GM10266 (cell line): ENCODE results near the gene STARD3.

Source experiments
- DNase-seq: peaks from one replicate; pipeline ENCODE4 v3.0.0; 2012; ENCODE audit errors: extremely low spot score
- TF ChIP-seq, protein P1 (sequence below): IDR thresholded peaks from 2 replicates; pipeline ENCODE4 v1.5.1; 2012; ENCODE audit warnings: mild to moderate bottlenecking, low read depth; ENCODE audit not compliant: control insufficient read depth, insufficient read depth; ENCODE audit errors: missing control alignments

The STARD3 gene

DNA sequence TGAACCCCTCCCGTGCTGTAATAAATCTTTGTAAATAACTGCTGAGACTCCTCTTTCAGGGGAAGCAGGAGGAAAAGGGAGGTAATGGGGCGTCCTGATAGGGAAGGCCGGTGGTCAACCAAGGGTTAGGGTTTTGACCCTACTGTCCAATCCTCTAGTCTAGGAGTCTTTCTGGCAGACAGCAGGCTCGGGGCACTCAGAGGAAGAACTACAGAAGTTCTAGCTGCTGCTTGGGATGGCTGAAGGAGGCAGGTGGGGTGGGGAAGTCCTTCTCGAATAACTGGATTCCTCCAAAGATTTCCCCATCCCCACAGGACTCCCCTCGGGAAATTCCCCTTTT lies 387 bp upstream of the STARD3 start:
- DNase-seq: no peak

DNA sequence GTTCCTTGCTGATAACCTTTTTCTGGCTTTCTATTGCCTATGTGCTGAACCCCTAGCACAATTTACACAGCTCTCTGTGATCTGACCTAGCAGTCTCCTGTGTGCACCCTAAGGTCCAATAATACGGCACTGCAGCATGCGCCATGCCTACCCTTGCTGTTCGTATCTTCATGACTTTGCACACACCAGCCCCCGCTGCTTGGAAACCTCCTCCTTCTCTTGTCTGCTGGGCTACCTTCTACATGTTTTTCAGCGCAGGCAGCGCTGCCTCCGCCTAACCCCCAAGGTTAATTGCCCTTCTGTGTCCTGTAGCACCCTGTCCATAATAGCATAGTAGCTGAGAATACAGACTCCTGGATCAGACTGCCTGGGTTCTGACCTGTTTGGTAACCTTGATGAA lies 1.4 kb downstream of the STARD3 start:
- TF ChIP-seq, protein P1, sequence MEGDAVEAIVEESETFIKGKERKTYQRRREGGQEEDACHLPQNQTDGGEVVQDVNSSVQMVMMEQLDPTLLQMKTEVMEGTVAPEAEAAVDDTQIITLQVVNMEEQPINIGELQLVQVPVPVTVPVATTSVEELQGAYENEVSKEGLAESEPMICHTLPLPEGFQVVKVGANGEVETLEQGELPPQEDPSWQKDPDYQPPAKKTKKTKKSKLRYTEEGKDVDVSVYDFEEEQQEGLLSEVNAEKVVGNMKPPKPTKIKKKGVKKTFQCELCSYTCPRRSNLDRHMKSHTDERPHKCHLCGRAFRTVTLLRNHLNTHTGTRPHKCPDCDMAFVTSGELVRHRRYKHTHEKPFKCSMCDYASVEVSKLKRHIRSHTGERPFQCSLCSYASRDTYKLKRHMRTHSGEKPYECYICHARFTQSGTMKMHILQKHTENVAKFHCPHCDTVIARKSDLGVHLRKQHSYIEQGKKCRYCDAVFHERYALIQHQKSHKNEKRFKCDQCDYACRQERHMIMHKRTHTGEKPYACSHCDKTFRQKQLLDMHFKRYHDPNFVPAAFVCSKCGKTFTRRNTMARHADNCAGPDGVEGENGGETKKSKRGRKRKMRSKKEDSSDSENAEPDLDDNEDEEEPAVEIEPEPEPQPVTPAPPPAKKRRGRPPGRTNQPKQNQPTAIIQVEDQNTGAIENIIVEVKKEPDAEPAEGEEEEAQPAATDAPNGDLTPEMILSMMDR: no peak
- no peak for DNase-seq

More for the DNA sequence above, 387 bp upstream of the STARD3 start:
- TF ChIP-seq, protein P1: no peak

DNA sequence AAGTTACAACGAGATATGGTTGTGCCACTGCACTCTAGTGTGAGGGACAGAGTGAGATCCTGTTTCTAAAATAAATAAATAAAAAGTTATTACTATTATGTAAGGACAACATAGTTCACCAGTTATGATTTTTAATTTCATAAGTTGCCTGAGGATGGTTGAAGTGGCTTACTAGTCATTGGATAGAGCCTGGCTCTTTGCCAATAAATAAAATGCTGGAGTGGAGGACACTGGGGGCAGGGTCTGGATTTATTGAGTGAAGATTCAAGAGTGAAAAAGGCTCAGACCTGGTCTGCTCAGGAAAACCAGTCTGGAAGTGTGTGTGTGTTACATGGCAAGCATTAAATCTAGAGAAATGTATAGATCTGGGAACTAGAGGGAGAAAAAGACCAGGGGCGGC lies 2.1 kb downstream of the STARD3 start:
- DNase-seq: no peak
- TF ChIP-seq, protein P1: no peak

DNA sequence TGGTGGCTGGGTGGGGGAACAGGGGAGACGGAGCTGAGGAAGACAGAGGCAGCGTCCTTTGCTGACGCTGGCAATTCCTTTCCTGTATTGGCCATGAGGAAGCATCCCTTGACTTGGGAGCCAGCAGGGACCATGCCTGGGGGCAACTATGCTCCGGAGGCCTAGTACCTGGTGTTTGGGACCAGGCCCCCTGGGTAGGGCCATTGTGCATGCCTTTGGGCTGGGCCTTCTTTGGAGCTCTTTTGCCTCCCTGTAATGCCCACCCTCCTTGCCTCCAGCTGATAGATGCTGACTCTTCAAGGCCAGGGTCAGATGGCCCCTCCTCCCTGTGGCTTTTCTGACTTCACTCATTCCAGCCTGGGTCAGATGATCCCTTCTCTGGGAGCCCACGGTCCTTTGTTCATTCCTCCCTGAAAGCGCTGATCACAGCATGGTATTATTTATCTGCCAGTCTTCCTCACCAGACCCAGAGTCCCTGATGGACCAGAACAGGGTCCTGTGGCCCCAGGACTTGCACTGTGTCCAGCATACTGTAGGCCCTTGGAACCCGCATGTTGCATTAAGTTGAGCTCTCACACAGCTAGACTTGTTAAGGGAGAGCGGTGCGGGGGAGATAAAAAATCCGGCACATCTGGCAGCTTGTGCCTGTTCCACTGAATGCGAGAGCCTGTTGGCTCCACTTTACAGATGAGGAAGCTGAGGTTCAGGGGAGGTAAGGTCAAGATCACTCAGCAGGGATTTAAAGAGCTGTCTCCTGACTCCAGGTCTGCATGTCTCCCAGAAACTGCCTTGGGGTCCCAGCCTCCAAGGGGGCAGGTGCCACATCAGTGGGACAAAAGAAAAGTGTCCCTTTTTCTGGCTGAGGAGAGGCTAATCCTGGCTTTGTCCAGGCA lies 2.9 kb downstream of the STARD3 start:
- DNase-seq: no peak
- TF ChIP-seq, protein P1: no peak

DNA sequence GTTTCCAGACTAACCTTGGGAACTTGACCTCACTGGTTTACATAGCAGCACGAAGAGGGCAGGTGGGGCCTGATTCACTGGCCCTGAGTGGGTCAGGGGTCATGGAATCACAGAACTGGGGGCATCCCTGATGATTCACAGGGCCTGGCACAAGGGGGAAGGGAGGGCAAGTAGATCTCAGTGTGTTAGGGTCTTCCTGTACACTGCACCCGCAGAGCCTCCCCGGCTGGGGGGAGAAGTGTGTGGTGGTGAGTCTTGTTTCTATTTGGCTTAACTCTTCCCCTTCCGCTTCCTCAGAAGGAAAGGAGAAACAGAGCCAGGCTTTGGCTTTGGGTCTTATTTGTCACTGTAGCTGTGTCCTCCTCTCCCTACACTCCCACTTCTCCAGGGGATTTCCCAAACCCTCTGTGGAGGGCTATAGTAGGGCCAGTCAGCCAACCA lies 3.7 kb downstream of the STARD3 start:
- DNase-seq: no peak

DNA sequence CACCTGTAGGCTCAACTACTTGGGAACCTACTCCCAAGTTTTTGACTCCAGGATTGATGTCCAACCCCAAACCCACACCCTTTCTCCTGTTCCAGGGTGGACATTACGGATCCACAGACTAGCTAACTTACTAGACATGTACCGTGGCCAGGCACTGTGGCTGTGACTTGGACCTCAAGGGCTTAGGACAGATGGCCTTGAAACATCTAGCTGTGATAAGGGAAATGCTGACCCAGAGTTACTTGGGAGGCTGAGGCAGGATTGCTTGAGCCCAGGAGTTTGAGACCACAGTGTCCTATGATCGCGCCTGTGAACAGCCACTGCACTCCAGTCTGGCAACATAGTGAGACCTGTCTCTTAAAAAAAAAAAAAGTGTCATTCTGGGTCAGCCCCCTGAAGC lies 4.2 kb downstream of the STARD3 start:
- DNase-seq: no peak
- TF ChIP-seq, protein P1: no peak

More for the DNA sequence above, 3.7 kb downstream of the STARD3 start:
- TF ChIP-seq, protein P1: no peak

DNA sequence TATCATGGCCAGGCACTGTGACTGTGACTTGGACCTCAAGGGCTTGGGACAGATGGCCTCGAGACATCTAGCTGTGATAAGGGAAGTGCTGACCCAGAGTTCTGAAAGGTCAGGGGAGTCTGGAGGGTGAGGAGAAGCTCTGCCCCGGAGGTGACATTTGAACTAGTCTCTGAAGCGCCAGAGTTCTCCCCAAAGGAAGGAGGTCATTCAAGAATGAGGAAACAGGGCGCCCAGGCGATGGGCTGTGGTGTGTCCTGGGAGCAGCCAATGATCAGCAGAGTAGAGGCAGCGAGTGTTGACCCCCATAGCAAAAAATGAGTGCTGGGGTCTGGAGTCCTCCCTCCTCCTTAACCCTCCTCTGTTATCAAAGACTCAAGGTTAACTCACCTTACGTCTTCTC lies 4.9 kb downstream of the STARD3 start:
- TF ChIP-seq, protein P1: no peak
- no peak for DNase-seq
